HFF-Myc (cell line): ENCODE data around the gene EYA2.

Experiments used
- DNase-seq: peaks from one replicate; pipeline ENCODE4 v3.0.0-alpha.2; 2011; ENCODE audit warnings: low read depth; ENCODE audit errors: extremely low read depth
- H3K4me3 ChIP-seq: replicated peaks from 2 replicates; pipeline ENCODE4 v1.5.1; 2011; ENCODE audit warnings: low read depth, mild to moderate bottlenecking, control low read depth, low read length
- TF ChIP-seq, protein P1 (sequence below): IDR thresholded peaks from 2 replicates; pipeline ENCODE4 v1.5.1; 2012; ENCODE audit warnings: mild to moderate bottlenecking, low read depth, low read length, control low read depth; ENCODE audit errors: missing control alignments

EYA2 gene

DNA sequence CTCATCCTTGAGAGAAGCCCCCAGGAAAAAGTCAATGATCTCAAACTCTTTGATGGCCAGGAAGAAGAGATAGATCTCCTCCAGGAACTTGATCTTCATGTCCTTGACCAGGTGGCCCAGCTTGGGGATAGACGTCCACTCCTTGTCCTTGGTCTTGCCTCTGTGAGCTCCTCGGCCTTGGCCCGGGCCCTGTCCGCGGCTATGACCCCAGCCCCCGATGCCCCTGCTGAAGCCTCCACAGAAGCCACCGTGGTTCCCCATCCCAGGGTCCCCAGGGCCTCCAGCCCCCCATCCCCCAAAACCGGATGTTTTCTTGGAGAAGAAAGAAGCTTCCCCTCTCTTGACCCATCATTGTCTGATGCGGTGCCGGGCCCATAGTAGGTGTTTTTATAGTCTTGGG is 266.8 kb downstream of the EYA2 start:
- DNase-seq, result no peak
- no peak overlapping the region for H3K4me3 ChIP-seq
- TF ChIP-seq, protein P1, sequence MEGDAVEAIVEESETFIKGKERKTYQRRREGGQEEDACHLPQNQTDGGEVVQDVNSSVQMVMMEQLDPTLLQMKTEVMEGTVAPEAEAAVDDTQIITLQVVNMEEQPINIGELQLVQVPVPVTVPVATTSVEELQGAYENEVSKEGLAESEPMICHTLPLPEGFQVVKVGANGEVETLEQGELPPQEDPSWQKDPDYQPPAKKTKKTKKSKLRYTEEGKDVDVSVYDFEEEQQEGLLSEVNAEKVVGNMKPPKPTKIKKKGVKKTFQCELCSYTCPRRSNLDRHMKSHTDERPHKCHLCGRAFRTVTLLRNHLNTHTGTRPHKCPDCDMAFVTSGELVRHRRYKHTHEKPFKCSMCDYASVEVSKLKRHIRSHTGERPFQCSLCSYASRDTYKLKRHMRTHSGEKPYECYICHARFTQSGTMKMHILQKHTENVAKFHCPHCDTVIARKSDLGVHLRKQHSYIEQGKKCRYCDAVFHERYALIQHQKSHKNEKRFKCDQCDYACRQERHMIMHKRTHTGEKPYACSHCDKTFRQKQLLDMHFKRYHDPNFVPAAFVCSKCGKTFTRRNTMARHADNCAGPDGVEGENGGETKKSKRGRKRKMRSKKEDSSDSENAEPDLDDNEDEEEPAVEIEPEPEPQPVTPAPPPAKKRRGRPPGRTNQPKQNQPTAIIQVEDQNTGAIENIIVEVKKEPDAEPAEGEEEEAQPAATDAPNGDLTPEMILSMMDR, result no peak

DNA sequence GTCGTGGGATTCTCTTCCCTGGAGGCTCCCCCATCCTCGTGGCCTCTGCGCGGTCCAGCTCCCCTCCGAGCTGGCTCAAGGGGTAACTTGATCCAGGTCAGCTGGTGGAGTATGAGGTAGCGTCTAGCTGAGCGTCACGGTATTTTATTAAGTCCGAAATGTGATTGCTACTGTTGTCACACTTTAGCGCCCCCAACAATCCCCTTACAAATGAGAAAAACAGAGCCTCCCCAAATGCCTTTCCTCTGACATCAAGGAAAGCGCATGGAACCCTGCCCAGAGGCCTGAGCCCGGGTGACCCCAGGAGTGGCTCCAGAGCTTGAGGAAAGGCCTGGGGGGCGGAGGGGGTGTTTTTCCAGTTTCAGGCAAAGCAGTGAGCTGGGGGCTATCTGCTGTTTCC is 269.5 kb downstream of the EYA2 start:
- DNase-seq, result no peak
- TF ChIP-seq, protein P1, result no peak
- H3K4me3 ChIP-seq, result no peak overlapping the region

DNA sequence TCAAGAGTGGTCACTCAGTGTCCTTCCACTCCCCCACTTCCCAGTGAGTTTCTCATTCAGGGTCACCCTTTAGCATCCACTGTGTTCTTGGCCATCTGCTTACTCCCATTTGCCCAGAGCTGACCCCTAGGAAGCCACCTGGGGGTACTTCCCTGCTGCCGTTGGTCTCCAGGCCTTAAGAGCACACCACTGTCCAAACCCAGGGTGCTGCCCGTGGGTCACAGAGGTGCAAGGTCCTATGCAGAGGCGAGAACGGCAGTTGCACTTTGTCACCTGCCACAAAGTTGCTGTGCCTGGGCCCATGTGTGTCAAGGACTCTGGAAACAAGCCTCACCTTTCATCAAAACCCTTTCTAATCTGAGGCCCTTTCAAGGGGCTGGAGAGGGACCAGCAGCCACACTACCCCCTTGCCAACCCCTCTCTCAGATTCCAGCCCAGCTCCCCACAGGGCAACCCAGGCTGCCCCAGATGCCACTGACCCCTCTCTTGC is 270.8 kb downstream of the EYA2 start:
- no peak overlapping the region for H3K4me3 ChIP-seq
- DNase-seq, result no peak
- TF ChIP-seq, protein P1, result no peak

DNA sequence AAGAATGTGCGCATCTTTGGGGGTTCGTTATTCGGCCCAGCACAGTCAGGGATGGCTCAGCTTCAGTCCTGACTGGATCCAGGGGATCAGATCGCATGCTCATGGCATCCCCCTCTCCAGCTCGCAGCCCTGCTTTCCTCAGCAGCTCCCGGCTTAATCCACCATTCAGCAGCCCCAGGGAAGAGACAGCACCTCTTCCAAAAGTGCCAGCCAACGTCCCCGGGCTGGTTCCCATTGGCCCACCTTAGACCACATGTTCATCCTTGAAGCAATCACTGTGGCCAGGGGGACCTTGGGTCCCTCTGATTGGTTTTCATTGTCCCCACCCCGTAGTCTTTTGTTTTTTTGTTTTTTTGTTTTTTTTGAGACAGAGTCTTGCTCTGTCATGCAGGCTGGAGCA is 273.2 kb downstream of the EYA2 start:
- TF ChIP-seq, protein P1, result no peak
- no peak for DNase-seq
- H3K4me3 ChIP-seq, result no peak overlapping the region

DNA sequence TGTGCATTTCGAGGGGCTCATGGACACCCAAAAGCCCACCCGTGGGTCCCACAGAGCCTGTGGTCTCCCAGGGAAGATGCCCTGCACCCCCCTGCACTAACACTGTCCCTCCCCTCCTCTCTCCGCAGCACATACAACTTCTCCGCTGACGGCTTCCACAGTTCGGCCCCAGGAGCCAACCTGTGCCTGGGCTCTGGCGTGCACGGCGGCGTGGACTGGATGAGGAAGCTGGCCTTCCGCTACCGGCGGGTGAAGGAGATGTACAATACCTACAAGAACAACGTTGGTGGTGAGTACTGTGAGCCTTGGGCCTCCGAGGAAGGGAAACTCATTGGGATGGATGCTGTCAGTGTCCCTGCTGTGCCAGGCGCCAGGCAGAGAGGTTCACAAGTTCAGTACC is 277.9 kb downstream of the EYA2 start:
- TF ChIP-seq, protein P1, result no peak
- no peak overlapping the region for H3K4me3 ChIP-seq
- DNase-seq, result no peak

DNA sequence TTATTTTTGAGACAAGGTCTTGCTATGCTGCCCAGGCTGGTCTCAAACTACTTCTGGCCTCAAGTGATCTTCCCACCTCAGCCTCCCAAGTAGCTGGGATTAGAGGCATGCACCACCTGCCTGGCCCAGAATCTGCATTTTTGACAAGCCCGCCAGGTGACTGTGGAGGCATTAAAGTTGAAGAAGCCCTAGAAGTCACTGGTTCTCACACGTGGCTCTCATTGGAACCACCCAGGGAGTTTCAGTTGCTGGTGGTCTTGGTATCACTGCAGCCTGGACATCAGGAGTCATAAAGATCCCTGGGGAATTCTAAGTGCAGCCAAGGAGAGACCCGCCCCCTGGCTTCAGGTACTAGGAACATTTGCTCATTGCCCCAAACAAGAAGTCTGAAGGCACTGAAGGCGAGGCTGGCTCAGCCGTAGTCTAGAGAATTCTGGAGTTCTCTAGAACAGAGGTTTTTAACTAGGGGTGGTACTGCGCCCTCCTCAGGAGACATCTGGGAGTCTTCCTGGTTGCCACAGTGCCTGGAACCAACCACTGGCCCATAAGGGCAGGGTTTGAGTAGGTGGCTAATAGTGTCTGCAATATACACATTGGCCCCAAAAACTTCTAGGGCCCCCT is 279.1 kb downstream of the EYA2 start:
- TF ChIP-seq, protein P1, result no peak
- no peak overlapping the region for H3K4me3 ChIP-seq
- DNase-seq, result no peak

DNA sequence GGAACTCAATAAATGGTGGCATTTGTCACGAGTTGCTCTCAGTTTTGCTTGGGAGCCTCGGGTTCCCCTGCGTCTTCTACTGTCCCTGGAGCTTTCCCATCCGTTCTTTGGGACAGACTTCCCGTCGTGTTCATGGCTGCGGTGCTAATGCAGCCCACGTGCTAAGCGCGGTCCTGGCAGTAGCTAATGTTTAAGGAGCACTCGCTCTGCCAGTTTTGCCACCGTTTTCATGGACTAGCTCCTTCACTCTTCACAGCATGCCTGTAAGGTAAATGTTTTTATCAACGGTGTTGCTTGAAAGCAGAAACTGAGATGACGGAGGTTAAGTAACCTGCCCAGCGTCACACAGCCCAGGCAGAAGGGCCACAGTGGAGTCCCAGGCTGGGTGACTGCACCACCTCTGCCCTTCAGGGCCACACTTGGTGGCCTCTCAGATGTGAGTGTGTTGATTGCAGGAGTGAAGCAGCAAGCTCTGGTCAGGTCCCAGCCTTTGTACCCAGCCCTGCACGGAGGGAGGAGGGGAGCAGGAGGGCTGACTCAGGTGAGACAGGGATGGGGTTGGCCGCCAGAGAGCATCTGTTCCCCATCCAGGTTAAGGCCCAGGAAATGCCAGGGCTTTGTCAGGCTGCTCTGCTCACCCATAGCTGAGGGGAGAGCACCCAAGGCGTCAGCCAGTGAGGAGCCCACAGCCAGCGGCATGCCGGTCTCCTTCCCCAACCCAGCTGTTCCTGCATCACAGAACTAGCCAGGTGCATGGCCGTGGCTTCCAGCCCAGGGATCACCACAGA is 280.0 kb downstream of the EYA2 start:
- no peak overlapping the region for H3K4me3 ChIP-seq
- no peak for DNase-seq
- TF ChIP-seq, protein P1, result no peak
